ENCODE measurements around the gene OR2M7. TPM values are rescaled to one million over a fixed set of nuclear protein-coding genes. Genes with fewer than 3 reads are reported as not detected.
"Not testable (repeated sequence)": the region's sequence is repeated elsewhere in the genome, so short reads cannot be mapped to it uniquely, and the experiment has no call there.

OR2M7 gene
- total and polyA plus RNA-seq, 2 experiments from 2014 or later: not detected

DNA sequence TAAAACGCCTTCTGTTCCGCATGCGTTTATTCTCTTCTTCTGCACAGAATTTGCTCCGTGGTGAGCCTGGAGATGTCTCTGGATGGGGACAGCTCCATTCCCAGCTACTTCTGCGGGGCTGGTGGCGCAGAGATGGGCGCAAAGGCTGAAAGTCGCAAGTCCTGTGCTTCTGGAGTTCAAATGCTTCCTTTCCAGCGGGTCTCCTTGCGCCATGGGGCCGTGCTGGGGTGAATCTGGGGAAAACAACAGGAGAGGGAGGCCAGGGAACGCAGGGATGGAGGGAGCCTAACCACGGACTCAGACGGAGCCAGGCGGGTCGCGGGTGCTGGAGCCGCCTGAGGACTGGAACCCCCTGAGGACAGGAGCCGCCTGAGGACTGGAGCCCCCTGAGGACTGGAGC is 18.3 kb downstream of the OR2M7 start:
- Histone ChIP-seq H4K20me1 (ENCODE audit: insufficient read depth, poor library complexity, severe bottlenecking) (no peaks in the 10 kb centered on the region), H3K36me3 (replicated peaks; ENCODE audit: insufficient read depth, low read depth) (no peaks in the 10 kb centered on the region), H3K4me1 (ENCODE audit: insufficient read depth) (no peaks in the 10 kb centered on the region), H3K9me3 (ENCODE audit: low read depth) (no peaks in the 10 kb centered on the region), H3K27ac (no peak overlapping the region), H3K9me2 (replicated peaks; ENCODE audit: insufficient read depth) (no peaks in the 10 kb centered on the region), H3K4me3 (no peak overlapping the region), H3K4me2 (no peak overlapping the region), H3K27me3 (no peaks in the 10 kb centered on the region), H3K79me2 (no peaks in the 10 kb centered on the region), H2AFZ (no peak overlapping the region)
- TF ChIP-seq, protein P1, sequence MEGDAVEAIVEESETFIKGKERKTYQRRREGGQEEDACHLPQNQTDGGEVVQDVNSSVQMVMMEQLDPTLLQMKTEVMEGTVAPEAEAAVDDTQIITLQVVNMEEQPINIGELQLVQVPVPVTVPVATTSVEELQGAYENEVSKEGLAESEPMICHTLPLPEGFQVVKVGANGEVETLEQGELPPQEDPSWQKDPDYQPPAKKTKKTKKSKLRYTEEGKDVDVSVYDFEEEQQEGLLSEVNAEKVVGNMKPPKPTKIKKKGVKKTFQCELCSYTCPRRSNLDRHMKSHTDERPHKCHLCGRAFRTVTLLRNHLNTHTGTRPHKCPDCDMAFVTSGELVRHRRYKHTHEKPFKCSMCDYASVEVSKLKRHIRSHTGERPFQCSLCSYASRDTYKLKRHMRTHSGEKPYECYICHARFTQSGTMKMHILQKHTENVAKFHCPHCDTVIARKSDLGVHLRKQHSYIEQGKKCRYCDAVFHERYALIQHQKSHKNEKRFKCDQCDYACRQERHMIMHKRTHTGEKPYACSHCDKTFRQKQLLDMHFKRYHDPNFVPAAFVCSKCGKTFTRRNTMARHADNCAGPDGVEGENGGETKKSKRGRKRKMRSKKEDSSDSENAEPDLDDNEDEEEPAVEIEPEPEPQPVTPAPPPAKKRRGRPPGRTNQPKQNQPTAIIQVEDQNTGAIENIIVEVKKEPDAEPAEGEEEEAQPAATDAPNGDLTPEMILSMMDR (IDR thresholded peaks at IDR 0.05; ENCODE audit: poor library complexity): no peak
- no peak for TF ChIP-seq EZH2phosphoT487 (IDR thresholded peaks at IDR 0.05; ENCODE audit: low read depth, severe bottlenecking, unreplicated experiment)
- TF ChIP-seq EZH2 (IDR thresholded peaks at IDR 0.05; ENCODE audit: borderline replicate concordance): no peak
- 83% methylated on average over 19 of the region's 19 CpGs for WGBS (ENCODE audit: low lambda C conversion rate, missing lambda C conversion rate)
- no peak for DNase-seq (ENCODE audit: low spot score)

- WGBS (ENCODE audit: low lambda C conversion rate, missing lambda C conversion rate): 60% methylated on average over 9 of the region's 9 CpGs
- H3K9me3 ChIP-seq (ENCODE audit: low read depth); H3K27me3 ChIP-seq; H3K4me2 ChIP-seq; H2AFZ ChIP-seq; DNase-seq (ENCODE audit: low spot score); H3K9me2 ChIP-seq (replicated peaks; ENCODE audit: insufficient read depth); H3K4me3 ChIP-seq; H3K4me1 ChIP-seq (ENCODE audit: insufficient read depth); H3K27ac ChIP-seq; H3K79me2 ChIP-seq; H3K36me3 ChIP-seq (replicated peaks; ENCODE audit: insufficient read depth, low read depth); H4K20me1 ChIP-seq (ENCODE audit: insufficient read depth, poor library complexity, severe bottlenecking): not testable (repeated sequence)
Observed at GRCh38 chr1:248305672-248306071, 18.7 kb downstream of the OR2M7 start.

GRCh38 chr1:248303324-248303723 is 21.0 kb downstream of the OR2M7 start, which contains the start of gene OR2T12:
Gene OR2T12 (minus strand): TSS chr1:248303424. CDS start chr1:248295578, 7,846 bp downstream.
- DNase-seq (ENCODE audit: low spot score): no peak
- H4K20me1 ChIP-seq (ENCODE audit: insufficient read depth, poor library complexity, severe bottlenecking): no peaks in the 10 kb centered on the region
- no peaks in the 10 kb centered on the region for H3K27me3 ChIP-seq
- no peaks in the 10 kb centered on the region for H3K4me1 ChIP-seq (ENCODE audit: insufficient read depth)
- H2AFZ ChIP-seq: no peak within 1 kb of the TSS
- no peaks in the 10 kb centered on the region for H3K79me2 ChIP-seq
- no peaks in the 10 kb centered on the region for H3K36me3 ChIP-seq (replicated peaks; ENCODE audit: insufficient read depth, low read depth)
- WGBS (ENCODE audit: low lambda C conversion rate, missing lambda C conversion rate): 75% methylated on average over 1 of the region's 1 CpG
- TF ChIP-seq, protein P1 (IDR thresholded peaks at IDR 0.05; ENCODE audit: poor library complexity): no peak
- no peak for TF ChIP-seq EZH2phosphoT487 (IDR thresholded peaks at IDR 0.05; ENCODE audit: low read depth, severe bottlenecking, unreplicated experiment)
- TF ChIP-seq EZH2 (IDR thresholded peaks at IDR 0.05; ENCODE audit: borderline replicate concordance): no peak
- no peaks in the 10 kb centered on the region for H3K9me2 ChIP-seq (replicated peaks; ENCODE audit: insufficient read depth)
- H3K27ac ChIP-seq: no peak within 1 kb of the TSS
- no peaks in the 10 kb centered on the region for H3K9me3 ChIP-seq (ENCODE audit: low read depth)
- no peak within 1 kb of the TSS for H3K4me3 ChIP-seq
- no peak within 1 kb of the TSS for H3K4me2 ChIP-seq

GRCh38 chr1:248288391-248288790 is 36.0 kb downstream of the OR2M7 start:
- no peak for DNase-seq (ENCODE audit: low spot score)
- Histone ChIP-seq H2AFZ (no peak overlapping the region), H4K20me1 (ENCODE audit: insufficient read depth, poor library complexity, severe bottlenecking) (no peaks in the 10 kb centered on the region), H3K27me3 (no peaks in the 10 kb centered on the region), H3K9me2 (replicated peaks; ENCODE audit: insufficient read depth) (no peaks in the 10 kb centered on the region), H3K4me2 (no peak overlapping the region), H3K4me1 (ENCODE audit: insufficient read depth) (no peaks in the 10 kb centered on the region), H3K4me3 (no peak overlapping the region), H3K79me2 (no peaks in the 10 kb centered on the region), H3K27ac (no peak overlapping the region), H3K9me3 (ENCODE audit: low read depth) (no peaks in the 10 kb centered on the region), H3K36me3 (replicated peaks; ENCODE audit: insufficient read depth, low read depth) (no peaks in the 10 kb centered on the region)
- 39% methylated on average over 6 of the region's 6 CpGs for WGBS (ENCODE audit: low lambda C conversion rate, missing lambda C conversion rate)
- no peak for TF ChIP-seq EZH2 (IDR thresholded peaks at IDR 0.05; ENCODE audit: borderline replicate concordance)
- no peak for TF ChIP-seq EZH2phosphoT487 (IDR thresholded peaks at IDR 0.05; ENCODE audit: low read depth, severe bottlenecking, unreplicated experiment)
- TF ChIP-seq, protein P1 (IDR thresholded peaks at IDR 0.05; ENCODE audit: poor library complexity): no peak

Measured in hepatocyte (in vitro differentiated cells).